ENCODE results near the gene UACA.
"Not testable (repeated sequence)": the region's sequence is repeated elsewhere in the genome, so short reads cannot be mapped to it uniquely, and the experiment has no call there.

Gene UACA

DNA sequence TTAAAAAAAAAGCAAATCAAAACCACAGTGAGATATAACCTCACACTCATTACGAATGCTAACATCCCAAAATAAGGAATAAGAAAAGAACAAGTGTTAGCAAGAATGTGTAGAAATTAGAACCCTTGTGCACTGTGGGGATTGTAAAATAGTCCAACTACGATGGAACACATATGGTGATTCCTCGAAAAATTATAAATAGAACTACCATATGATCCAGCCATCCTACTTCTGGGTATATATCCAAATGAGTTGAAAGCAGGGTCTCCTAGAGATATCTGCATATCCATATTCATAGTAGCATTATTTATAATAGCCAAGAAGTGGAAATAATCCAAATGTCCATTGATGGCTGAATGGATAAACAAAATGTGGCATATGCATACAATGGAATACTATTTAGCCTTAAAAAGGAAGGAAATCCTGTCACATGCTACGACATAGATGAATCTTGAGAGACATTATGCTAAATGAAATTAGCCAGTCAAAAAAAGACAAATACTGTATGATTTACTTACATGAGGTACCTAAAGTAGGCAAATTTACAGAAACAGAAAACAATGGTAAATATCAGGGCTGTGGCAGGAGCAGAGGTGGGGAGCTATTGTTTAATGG is 55.6 kb downstream of the UACA start:
- no peak for DNase-seq

DNA sequence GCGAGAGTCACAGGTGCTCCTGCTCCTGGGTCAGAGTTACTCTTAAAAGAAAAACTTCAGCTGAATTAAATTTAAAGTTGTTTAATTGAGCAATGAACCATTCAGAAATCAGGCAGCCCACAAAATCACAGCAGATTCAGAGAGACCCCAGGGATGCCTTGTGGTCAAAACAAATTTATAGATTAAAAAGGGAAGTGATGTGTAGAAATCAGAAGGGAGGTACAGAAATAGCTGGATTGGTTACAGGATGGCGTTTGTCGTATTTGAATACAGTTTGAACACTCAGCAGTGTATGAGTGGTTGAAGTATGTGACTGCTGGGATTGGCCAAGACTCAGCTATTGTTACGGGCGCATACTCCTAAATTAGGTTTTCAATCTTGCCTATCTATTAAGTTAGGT is 58.6 kb downstream of the UACA start:
- no peak for DNase-seq

DNA sequence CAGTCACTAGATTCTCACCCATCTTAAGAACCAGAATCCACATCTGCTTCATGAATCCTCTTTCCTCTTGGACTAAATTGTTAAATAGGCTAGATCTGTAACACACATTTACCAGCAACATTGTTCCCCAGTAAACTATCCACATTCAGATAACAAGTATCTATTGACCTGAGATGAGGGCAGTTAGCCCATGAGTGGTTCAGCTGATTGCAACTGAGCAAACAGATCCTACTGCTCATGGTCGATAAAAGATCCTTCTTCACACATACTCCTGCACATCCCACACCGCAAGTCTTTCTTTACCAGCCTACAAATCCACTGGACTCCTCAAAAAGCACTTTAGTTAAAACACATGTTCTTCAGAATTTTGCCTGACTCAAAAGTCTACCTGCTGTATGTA is 59.2 kb downstream of the UACA start:
- DNase-seq = no peak

DNA sequence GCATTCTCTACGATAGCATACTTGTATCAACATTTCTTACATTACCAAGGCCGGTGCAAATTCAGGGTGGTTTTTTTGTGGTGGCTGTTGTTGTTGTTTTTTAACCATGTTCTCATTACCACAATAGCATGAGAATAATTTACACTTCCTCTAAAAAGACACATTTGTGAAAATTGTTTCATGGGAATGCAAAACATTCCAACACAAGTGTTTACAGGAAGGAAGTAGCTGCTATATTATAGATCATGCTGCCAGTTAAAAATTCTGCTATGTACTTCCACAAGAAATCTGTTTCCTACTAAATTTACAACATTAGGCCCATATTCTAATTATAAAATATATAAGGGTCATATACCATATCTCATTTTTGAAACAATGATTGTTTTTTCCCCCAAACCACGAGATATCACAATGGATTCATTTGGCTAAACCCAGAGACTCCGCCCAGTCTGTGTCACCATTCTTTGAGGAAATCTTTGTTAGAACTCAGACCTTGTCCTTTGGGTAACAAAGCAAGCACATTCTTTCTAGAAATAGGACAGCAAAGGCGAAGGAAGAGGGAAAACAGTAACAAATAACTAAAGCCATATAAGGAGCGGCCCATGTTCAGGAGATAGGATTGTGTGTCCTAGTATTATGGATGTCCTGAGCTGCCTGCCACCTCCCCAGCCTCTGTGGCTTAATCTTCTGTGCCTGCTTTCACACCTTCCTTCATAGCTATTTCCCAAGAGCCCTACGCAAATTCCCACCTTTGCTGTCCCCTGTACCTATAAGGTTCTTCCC is 60.1 kb downstream of the UACA start:
- no peak for DNase-seq

DNA sequence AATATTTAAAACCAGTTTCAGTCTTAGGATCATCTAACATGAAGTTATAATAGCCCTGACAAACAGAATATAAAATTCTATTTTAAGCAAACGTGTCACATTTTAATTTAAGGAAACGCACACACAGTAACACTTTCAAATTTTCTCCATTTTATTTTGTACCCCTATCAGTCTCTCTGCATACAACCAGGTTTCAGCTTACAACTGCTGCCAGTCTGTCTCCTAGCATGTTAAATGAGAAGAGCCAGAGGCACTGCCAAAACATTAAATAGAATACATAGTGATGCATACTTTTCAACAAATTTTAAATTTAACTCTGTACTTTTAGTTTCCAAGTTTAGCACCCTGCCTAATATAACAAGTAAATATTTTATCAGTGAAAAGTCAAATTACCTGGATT is 60.8 kb downstream of the UACA start:
- no peak for DNase-seq

DNA sequence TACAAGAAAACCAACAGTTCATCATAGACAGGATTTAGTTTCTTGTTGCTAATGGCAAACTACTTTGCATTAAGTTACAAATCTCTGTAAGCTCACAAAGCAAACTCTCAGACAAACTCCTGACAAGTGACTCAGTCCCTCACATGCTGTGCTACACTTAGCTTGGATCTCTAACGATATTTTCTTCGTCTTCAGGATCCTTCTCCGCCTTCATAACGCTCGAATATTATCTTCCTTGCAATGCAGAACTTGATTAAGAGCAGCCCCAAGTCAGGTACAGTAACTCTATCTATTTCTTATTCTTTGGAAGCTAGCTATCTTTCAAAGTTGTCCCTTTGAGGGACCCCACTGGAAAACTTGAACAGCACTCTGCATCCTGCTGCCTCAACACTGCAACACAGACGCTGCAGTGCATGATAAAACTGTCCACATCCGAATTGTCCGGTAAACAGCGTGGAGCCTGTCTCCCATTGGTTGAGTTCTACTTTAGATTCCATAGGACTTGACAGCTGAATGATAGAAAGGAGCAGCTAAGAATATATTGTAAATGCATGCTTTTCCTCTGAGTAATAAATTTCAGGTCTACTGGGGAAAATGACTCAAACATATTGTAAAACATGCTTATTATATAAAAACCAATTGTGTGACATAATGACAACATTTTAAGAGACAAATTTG is 61.3 kb downstream of the UACA start:
- DNase-seq = no peak

DNA sequence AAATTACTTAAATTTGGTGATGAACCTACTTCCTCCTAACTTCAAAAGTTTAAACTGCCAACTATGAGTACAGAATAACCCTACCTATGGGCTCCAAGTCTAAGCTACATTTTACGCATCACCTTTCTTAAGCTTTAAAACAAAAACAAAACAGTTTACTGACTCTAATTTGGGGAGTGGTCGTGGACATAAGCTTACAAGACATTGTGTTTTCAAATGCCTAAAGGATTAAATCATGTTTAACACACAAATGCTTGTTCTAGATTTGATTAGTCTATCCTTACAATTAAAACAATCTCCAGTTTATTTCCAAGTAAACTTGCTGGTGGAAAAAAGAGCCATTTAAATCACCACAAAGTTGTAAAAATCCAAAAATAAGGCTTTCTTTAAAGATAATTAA is 62.2 kb downstream of the UACA start:
- DNase-seq = no peak

DNA sequence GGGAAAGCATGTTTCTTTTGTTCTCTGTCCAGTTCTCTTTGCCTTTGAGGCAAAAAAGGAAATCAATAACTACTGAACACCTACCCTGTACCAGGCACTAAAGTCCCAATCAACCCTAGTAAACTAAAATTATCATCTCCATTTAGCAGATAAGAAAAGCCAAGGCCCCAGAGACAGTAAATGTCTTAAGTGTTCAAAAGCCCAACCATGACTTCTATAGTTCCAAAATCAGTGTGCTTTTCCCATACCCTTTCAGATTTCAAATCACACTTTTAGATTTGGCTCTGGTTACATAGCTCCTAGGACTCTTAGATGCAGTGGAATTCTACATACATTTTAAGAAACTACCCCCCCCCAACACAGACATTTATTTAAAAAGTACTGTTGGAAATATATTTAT is 63.5 kb downstream of the UACA start:
- no peak for DNase-seq

DNA sequence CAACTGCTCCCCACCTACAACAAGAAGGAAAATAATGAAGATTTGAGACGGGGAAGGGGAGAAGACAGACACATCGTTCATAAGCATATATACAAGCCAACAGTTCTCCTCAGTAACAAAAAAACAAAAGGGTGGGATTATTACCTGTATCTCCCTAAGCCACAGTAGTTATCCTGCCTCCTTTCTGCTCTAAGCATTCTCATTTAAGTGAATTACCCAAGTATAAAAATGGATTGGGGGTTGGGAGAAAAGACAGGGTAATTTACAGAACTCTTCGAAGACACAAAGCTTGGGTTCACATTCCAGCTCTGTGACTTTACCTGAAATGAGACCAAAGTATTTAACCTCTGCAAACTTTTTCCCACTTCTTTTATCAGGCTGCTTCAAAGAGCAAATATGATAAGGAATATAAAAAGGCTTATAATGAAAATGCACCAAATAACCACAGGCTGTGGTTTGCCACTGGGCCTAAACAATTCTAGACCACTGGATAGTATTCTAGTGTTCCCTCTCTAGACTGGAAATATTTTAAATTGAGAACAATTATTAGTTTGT is 64.4 kb downstream of the UACA start:
- DNase-seq = no peak

DNA sequence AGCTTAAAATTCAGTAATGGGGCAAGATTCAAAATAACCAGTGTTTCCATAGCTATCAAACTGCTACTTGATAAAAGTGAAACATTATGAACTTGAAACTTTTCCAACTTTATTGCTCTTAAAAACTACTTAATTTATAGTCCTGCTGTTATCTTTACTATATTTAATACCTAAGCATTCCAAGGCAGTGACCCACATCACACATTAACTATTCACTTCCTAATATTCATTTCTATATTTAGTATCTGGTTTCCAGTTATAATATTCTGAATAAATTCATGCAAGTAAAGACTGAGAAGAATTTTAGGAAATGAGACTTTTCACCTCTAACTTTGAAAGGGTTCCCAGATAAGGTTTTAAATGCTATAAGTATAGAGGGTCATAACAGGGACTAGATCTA is 64.9 kb downstream of the UACA start:
- no peak for DNase-seq

DNA sequence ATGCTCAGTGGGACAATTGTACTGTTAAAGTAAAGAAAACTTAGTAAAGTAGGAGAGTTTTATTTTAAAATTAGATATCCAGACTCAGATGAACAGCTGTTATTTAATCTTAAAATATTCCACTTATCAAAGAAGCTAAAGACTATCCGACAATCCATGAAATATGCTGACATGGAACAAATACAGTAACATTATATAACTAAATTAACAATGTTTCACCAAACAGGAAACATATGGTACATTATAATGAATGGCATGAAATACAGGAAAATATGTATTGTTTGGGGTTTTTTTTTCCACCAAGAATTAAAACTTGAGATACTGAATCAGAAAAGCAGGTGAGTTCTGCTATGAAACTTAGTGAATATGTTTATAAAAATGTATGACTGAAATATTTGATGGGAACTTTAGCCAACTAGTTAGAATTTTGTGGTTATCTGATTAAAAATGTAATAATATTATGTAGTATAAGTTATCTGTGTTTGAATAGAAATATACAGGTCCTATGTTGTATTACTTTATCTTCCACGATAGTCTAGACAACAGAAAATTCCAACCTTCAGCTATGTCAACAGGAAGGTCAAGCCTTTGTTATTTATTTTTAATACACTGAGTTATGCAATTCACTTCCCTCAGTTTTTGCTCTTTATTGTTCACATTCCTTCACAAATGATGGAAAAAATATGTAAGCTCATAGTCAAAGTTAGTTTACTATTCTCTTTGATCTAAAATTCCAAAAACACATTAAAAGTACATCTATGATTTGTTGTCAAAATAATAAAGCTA is 72.7 kb downstream of the UACA start:
- DNase-seq = no peak

DNA sequence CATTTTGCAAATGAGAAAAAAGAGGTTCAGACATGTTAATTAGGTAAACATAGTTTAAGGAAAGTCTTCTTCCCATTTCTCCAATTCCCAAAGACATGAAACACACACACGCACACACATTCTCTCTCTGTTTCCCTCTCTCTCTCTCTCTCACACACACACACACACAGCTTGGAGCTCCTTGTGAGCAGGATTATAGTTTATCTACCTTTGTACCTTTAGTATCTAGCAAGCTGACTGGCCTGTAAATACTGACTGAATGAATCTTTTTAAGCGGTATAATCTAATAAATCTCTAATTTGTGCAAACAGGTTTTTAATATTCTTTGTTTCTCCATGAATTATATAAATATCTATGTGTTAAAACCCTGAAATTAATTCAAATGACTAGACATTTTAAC is 73.3 kb downstream of the UACA start:
- no peak for DNase-seq

DNA sequence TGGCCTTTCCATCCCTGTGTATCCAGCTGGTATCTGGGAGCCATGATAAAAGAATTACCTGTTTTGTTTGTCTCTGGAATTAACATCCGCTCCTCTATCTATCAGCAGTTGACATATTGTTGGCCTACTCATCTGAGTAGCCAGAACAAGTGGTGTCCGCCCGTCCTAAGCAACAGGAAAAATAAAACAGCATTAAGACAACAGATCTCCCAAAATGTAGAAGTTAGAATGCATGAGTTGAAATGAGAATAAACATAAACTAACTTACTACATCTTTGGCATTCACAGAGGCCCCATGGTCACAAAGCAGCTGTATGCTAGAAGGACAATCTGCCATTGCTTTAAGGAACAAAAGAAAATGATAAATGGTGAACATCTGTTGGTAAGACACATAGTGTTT is 75.9 kb downstream of the UACA start:
- no peak for DNase-seq

DNA sequence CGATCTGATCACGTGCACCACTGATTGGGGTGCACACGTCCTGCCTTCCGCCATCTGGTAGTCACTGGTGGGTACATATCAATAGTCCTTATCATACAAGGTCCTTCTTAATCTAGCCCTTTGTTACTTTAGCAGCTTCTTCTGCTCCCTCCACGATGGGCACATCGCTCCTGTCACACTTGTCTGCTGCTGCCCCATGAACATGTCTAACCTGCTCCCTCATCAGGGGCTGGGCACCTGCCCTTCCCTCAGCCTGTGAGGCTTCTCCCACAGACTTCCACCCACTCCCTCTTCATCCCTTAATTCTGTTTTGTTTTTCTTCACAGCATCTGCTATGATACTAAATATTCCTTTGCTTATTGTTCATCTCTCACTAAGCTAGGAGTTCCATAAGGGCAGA is 82.5 kb downstream of the UACA start:
- no peak for DNase-seq

DNA sequence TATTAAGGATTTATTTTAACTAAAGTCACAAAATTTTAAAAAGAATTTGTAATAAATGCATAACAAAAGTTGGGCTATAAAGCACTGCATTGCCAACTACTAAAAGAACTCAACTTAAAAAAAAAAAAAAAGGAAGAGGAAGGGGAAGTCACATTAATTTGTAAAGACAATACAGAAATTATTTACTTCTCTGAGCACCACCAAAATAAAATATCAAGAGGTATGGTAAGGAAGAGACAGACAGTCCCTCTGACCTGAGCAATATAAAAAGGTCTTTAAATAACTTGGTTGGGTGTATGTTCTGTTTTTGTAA is 83.5 kb downstream of the UACA start:
- DNase-seq = no peak

DNA sequence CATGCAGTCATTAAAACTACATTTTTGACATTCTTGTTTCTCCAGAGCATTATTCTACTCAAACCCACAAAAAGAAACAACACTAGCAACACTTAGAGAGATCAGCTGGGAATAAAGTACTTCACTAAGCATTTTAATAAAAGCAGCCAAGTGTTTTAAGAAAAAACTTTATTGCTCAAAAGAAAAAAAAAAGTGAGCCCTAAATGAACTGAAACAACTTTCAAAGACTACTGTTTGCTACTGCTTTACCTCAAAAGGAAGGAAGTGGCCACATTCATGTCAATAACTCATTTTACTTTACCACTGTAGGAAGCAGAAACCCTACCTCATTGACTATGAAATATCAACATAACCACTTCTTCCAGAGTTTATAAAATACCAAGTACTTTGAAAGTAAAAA is 91.3 kb downstream of the UACA start:
- peak; percentile 54 for DNase-seq

DNA sequence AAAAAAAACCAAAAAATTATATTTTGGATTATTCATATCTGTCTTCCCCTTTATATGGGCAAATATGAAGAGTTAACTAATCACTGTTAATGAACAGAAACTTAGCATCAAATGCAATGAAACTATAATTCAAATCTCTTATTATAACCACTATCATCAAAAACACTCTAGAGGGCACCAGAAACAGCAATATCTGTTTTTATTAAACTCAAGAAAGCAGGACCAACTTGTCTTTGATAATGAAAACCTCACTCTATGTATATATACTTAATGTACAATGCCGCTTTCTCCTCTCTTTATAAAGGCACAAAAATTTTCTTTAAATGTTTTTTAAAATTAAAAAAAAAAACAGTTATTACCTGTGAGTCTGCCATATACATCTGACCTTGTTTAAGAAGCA is 92.7 kb downstream of the UACA start:
- peak; percentile 44 for DNase-seq

DNA sequence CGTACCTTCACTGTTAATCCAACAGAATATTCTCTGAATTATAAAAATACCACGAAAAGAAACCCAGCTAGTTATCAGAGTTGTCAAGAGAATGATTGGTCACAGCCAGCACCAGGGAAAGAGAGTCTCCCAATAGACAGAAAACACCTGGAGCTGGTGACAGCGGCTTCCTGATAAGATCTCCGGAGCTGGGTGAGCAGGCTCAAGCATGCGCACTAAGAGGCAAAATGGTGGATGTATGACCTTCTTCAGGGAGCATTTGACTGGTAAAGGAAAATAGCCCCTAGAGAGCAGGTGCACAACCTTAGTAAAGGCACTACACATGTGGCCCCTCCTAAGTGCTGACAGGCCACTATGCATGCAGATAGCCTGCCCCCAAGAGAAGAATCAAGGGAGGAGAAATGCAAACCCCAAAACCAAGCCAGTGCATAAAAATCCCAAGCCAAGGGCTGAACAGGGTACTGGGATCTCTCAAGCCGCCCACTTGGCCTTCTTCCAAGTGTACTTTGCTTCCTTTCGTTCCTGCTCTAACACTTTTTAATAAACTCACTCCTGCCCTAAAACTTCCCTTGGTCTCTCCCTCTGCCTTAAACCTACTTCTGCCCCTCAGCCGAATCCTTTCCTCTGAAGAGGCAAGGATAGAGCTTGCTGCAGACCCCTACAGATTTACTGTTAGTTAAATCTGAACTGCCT is 93.2 kb downstream of the UACA start:
- DNase-seq = peak; percentile 23

DNA sequence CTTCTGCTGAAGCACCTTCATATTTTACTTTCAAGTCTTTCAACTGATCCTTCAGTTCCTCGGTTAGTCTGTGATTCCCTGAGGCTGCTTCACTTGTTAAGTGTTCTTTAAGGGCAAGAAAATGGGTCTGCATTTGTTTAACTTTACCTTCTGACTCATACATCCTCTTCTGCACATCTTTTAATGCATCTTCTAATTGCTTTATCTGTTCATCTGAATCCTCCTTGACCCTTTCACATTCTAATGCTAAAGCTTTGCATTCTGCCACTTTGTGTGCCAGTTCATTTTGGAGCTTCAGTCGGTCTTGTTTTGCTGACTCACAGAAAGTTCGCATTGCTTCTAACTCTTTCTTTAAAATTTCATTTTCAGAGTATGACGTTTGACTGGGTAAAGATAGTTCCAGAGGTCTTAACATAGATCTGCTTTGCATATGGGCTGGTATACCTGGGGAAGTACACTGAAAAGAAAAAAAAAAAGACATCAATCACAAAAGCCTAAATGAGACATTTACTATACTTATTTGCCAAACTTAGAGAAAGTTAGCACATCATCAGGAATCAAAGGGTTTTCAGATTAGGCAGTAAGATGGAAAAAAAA is 94.3 kb downstream of the UACA start:
- no peak for DNase-seq

DNA sequence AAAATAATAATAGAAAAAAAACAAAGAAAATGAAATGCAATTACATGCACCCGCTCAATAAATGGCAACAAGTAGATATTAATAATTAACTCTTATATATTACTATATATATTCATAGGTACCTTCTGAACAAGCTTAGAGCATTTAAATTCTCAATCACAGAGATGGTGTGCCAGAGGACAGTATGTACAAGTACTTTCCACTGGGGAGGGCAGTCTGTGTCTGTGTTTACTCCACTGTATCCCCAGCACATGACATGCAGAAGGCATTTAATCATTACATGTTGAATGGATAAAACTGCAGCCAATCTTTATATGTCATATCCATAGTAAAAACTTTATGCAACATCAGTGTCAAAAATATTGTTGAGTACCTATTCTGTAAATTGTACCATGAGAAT is 97.8 kb downstream of the UACA start:
- DNase-seq = no peak

DNA sequence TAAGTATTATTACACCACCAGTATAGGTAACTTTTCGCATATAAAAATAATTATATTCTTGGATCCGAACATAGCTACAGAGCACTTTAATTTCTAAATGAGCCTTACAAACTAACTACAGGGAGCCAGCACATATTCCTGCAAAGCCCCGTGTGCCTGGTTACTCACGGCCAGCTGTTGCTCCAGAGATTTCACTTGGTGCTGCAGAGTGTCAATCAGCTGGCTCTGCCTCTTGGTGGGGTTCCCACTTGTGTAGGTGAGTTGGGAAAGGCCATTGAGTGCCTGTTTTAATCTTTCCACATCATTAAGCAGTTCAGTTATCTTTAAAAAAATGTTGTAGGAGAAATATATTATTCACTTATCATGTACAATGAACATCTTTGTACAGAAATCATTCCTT is 98.9 kb downstream of the UACA start:
- no peak for DNase-seq

DNA sequence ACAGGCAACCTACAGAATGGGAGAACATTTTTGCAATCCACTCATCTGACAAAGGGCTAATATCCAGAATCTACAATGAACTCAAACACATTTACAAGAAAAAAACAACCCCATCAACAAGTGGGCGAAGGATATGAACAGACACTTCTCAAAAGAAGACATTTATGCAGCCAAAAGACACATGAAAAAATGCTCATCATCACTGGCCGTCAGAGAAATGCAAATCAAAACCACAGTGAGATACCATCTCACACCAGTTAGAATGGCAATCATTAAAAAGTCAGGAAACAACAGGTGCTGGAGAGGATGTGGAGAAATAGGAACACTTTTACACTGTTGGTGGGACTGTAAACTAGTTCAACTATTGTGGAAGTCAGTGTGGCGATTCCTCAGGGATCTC is 100.3 kb downstream of the UACA start:
- not testable (repeated sequence) for DNase-seq

Data from hematopoietic multipotent progenitor cell treated with erythropoietin and hydrocortisone succinate and interleukin-3 and kit ligand, for 6 days (in vitro differentiated cells).